IMR-90 (cell line): ENCODE results near the gene MNT.

Source experiments
- CEBPB ChIP-seq: IDR thresholded peaks from 2 replicates; pipeline ENCODE4 v1.6.1; 2012; ENCODE audit warnings: low read depth, low read length, improper control_type of control experiment
- CHD1 ChIP-seq: IDR thresholded peaks from 2 replicates; pipeline ENCODE4 v1.6.1; 2012; ENCODE audit warnings: low read depth, low read length, improper control_type of control experiment
- MAFK ChIP-seq: IDR thresholded peaks from 2 replicates; pipeline ENCODE4 v1.6.1; 2012; ENCODE audit warnings: low read depth, low read length, improper control_type of control experiment
- MXI1 ChIP-seq: IDR thresholded peaks from 2 replicates; pipeline ENCODE4 v1.6.1; 2012; ENCODE audit warnings: low read depth, mild to moderate bottlenecking, low read length, moderate library complexity, borderline replicate concordance
- NFE2L2 ChIP-seq: fragments of 150-350 bp; IDR thresholded peaks from 2 replicates; pipeline ENCODE4 v1.6.1; 2016; ENCODE audit warnings: low read depth, mild to moderate bottlenecking, low read length
- POLR2A ChIP-seq: IDR thresholded peaks from 2 replicates; pipeline ENCODE4 v1.6.1; 2012; ENCODE audit warnings: mild to moderate bottlenecking, low read depth, low read length
- RAD21 ChIP-seq: IDR thresholded peaks from 2 replicates; pipeline ENCODE4 v1.6.1; 2012; ENCODE audit warnings: low read length, improper control_type of control experiment
- RCOR1 ChIP-seq: IDR thresholded peaks from 2 replicates; pipeline ENCODE4 v1.6.1; 2012; ENCODE audit warnings: mild to moderate bottlenecking, low read length, improper control_type of control experiment; ENCODE audit not compliant: insufficient replicate concordance
- RFX5 ChIP-seq: IDR thresholded peaks from 2 replicates; pipeline ENCODE4 v1.8.0; 2012; ENCODE audit warnings: low read depth, mild to moderate bottlenecking, low read length, moderate library complexity
- SMC3 ChIP-seq: fragments of 150-350 bp; IDR thresholded peaks from 2 replicates; pipeline ENCODE4 v1.6.1; 2016; ENCODE audit warnings: low read depth, mild to moderate bottlenecking, antibody characterized with exemption, low read length, moderate library complexity
- TF ChIP-seq, protein P1 (sequence below): conservative IDR thresholded peaks from 2 replicates; pipeline ENCODE4 v1.5.1; 2012; ENCODE audit warnings: mild to moderate bottlenecking, low read depth, low read length, improper control_type of control experiment
- TF ChIP-seq, protein P2 (sequence below): fragments of 150-350 bp; IDR thresholded peaks from 2 replicates; pipeline ENCODE4 v1.6.1; 2017; ENCODE audit warnings: mild to moderate bottlenecking, antibody characterized with exemption, low read length, low read depth
- TF ChIP-seq, protein P3 (sequence below): fragments of 150-350 bp; IDR thresholded peaks from 2 replicates; pipeline ENCODE4 v1.6.1; 2016; ENCODE audit warnings: low read depth, mild to moderate bottlenecking, low read length, moderate library complexity, borderline replicate concordance

DNA sequence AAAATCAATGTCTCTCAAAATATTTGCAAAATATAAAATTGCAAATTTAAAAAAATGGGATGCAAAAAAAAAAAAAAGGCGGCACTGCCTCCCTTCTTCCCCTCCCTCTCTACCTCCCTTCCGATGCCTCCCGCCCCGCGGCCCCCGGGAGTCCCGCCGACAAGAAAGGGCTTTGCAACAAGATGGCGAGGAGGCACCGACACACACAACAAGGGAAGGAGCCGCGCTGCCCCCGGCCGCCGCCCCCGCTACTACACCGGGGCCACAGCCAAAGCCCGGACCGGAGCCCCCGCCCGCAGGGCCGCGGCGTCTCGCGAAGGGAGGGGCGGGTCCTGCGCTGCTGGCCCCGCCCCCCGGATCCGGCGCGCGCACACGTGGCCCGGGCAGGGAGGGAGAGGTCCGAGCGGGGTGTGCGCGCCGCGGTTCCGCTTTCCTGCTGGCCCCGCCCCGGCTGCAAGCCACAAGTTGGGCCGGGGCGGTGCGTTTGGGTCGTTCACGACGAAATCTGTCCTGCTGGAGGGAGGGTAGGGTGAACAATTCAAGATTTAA is at the start of gene MNT:
- TF ChIP-seq, protein P1, sequence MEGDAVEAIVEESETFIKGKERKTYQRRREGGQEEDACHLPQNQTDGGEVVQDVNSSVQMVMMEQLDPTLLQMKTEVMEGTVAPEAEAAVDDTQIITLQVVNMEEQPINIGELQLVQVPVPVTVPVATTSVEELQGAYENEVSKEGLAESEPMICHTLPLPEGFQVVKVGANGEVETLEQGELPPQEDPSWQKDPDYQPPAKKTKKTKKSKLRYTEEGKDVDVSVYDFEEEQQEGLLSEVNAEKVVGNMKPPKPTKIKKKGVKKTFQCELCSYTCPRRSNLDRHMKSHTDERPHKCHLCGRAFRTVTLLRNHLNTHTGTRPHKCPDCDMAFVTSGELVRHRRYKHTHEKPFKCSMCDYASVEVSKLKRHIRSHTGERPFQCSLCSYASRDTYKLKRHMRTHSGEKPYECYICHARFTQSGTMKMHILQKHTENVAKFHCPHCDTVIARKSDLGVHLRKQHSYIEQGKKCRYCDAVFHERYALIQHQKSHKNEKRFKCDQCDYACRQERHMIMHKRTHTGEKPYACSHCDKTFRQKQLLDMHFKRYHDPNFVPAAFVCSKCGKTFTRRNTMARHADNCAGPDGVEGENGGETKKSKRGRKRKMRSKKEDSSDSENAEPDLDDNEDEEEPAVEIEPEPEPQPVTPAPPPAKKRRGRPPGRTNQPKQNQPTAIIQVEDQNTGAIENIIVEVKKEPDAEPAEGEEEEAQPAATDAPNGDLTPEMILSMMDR: no peak
- TF ChIP-seq RCOR1: no peak
- peak; percentile 85 for TF ChIP-seq POLR2A
- no peak for TF ChIP-seq NFE2L2
- 0 out of 2 replicates have a peak, but pooled peaks have one; percentile 9 for TF ChIP-seq RAD21
- no peak for TF ChIP-seq MAFK
- no peak for TF ChIP-seq MXI1
- TF ChIP-seq, protein P2, sequence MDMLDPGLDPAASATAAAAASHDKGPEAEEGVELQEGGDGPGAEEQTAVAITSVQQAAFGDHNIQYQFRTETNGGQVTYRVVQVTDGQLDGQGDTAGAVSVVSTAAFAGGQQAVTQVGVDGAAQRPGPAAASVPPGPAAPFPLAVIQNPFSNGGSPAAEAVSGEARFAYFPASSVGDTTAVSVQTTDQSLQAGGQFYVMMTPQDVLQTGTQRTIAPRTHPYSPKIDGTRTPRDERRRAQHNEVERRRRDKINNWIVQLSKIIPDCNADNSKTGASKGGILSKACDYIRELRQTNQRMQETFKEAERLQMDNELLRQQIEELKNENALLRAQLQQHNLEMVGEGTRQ: peak; percentile 88
- TF ChIP-seq CHD1: peak; percentile 99
- TF ChIP-seq, protein P3, sequence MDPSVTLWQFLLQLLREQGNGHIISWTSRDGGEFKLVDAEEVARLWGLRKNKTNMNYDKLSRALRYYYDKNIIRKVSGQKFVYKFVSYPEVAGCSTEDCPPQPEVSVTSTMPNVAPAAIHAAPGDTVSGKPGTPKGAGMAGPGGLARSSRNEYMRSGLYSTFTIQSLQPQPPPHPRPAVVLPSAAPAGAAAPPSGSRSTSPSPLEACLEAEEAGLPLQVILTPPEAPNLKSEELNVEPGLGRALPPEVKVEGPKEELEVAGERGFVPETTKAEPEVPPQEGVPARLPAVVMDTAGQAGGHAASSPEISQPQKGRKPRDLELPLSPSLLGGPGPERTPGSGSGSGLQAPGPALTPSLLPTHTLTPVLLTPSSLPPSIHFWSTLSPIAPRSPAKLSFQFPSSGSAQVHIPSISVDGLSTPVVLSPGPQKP: no peak
- TF ChIP-seq SMC3: no peak
- no peak for TF ChIP-seq RFX5
- no peak for TF ChIP-seq CEBPB
